C4-2B (cell line): ENCODE measurements around the gene TCF4.

Experiments
- ZFX ChIP-seq: fragments of 450-650 bp; IDR thresholded peaks from 2 replicates; pipeline ENCODE4 v1.6.1; 2017
- TF ChIP-seq, protein P1 (sequence below): fragments of 450-650 bp; conservative IDR thresholded peaks from 2 replicates; pipeline ENCODE4 v1.5.1; 2017; ENCODE audit warnings: mild to moderate bottlenecking

- TF ChIP-seq, protein P1, sequence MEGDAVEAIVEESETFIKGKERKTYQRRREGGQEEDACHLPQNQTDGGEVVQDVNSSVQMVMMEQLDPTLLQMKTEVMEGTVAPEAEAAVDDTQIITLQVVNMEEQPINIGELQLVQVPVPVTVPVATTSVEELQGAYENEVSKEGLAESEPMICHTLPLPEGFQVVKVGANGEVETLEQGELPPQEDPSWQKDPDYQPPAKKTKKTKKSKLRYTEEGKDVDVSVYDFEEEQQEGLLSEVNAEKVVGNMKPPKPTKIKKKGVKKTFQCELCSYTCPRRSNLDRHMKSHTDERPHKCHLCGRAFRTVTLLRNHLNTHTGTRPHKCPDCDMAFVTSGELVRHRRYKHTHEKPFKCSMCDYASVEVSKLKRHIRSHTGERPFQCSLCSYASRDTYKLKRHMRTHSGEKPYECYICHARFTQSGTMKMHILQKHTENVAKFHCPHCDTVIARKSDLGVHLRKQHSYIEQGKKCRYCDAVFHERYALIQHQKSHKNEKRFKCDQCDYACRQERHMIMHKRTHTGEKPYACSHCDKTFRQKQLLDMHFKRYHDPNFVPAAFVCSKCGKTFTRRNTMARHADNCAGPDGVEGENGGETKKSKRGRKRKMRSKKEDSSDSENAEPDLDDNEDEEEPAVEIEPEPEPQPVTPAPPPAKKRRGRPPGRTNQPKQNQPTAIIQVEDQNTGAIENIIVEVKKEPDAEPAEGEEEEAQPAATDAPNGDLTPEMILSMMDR, result no peak
- TF ChIP-seq ZFX, result no peak
These were observed 154.3 kb downstream of the TCF4 start for GRCh38 chr18:55433648-55434047.
